Activated T-helper 17 cell treated with anti-CD3 and anti-CD28 coated beads, Interleukin-2, amount 50 U/mL, for 72 hours (primary cell): Measurements from ENCODE around the gene PGAP3. TPM values are rescaled to one million over a fixed set of nuclear protein-coding genes. Genes with fewer than 3 reads are reported as not detected.
"Not testable (repeated sequence)": the region's sequence is repeated elsewhere in the genome, so short reads cannot be mapped to it uniquely, and the experiment has no call there.

Experiments
- ATAC-seq: fragments of 150-1000 bp; cut with Tn5 transposase; replicated peaks from 2 replicates; pipeline ENCODE4 v1.10.0; 2021; ENCODE audit warnings: mild to moderate bottlenecking, moderate library complexity
- H3K27ac Mint-ChIP-seq: one replicate; pipeline ENCODE4 v1.8.0; 2022; ENCODE audit warnings: mixed read lengths
- H3K27me3 Mint-ChIP-seq: one replicate; pipeline ENCODE4 v1.8.0; 2022; ENCODE audit warnings: mixed read lengths
- H3K36me3 Mint-ChIP-seq: one replicate; pipeline ENCODE4 v1.8.0; 2022; ENCODE audit warnings: low read depth, mild to moderate bottlenecking, mixed read lengths
- H3K4me1 Mint-ChIP-seq: one replicate; pipeline ENCODE4 v1.8.0; 2022; ENCODE audit warnings: mixed read lengths
- H3K4me3 Mint-ChIP-seq: one replicate; pipeline ENCODE4 v1.8.0; 2022; ENCODE audit warnings: mild to moderate bottlenecking, mixed read lengths
- H3K9me3 Mint-ChIP-seq: one replicate; pipeline ENCODE4 v1.8.0; 2022; ENCODE audit warnings: mixed read lengths
- total RNA-seq, 2 donors: library from RNA; stranded (reverse); gene quantifications; one replicate each; pipeline ENCODE4 v1.2.3, GENCODE V29; 2022

PGAP3 gene, protein sequence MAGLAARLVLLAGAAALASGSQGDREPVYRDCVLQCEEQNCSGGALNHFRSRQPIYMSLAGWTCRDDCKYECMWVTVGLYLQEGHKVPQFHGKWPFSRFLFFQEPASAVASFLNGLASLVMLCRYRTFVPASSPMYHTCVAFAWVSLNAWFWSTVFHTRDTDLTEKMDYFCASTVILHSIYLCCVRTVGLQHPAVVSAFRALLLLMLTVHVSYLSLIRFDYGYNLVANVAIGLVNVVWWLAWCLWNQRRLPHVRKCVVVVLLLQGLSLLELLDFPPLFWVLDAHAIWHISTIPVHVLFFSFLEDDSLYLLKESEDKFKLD
- 10 to 100 TPM in 1 of 2 donors, 1 to 10 TPM in 1; 5.9 to 14.8 TPM for total RNA-seq

DNA sequence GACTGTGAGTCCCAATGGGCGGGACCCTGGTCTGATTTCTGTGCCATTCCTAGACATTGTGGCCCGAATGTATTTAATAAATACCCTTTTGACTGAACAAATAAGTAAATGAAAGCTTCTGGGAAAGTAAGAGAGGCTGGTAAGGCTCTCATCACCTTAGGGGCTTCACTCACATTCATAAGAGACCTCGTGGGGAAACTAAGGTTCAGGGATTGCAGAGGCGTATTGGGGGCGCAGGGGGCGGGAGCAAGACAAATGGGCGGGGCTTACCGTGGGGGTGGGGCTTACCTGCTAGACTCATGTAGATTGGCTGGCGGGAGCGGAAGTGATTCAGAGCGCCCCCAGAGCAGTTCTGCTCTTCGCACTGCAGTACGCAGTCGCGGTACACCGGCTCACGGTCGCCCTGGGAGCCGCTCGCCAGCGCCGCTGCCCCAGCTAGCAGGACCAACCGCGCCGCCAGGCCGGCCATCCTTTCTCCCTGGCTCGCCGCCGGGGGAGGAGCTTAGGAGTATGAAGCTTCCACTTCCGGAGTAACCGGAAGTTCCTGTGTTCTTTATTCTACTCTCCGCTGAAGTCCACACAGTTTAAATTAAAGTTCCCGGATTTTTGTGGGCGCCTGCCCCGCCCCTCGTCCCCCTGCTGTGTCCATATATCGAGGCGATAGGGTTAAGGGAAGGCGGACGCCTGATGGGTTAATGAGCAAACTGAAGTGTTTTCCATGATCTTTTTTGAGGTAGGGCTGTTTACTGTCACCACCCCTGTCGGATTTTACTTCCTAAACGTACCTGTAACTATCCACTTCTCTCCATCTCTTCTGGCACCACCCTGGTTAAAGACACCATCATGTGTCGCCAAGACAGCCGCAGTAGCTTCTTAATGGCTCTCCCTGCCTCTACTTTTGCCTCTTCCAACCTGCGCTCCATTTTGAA is at the start of gene PGAP3:
Gene PGAP3, minus strand, starts transcription at position 512 of the 929 bp plus-strand sequence. Its CDS starts 43 bp downstream, at position 469.
- peaks cover 13% of the 10 kb centered on the region for H3K36me3 Mint-ChIP-seq
- no peaks in the 10 kb centered on the region for H3K27me3 Mint-ChIP-seq
- peak; percentile 94 for ATAC-seq
- H3K4me3 Mint-ChIP-seq, result peak within 1 kb of the TSS; percentile 100
- H3K9me3 Mint-ChIP-seq, result peaks cover 9% of the 10 kb centered on the region
- H3K4me1 Mint-ChIP-seq, result peaks cover 20% of the 10 kb centered on the region
- H3K27ac Mint-ChIP-seq, result peak within 1 kb of the TSS; percentile 99

DNA sequence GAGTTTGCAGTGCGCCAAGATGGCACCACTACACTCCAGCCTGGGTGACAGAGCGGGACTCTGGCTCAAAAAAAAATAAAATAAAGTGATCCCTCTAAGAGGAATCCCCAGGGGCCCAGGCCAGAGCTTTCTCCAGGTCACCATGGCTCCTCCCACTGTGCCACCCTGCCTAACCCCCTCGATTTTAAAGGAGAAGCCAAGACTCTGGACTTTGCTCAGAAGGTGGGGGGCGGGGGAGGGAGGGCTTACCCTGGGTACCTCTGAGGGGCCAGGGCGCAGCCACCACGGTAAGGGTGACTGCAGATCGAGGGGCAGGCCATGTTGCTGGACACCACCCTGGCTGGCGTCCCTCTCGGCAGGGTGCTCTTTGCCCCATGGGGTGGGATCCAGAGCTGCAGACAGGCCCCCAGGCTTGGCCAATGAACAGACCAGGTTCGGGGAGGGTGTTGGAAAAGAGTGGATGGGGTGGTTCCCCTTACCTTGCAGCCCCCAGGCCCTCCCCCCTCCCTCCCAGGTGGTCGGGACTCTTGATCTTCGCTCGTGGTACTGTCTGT is 49.4 kb upstream of the PGAP3 start:
- no peaks in the 10 kb centered on the region for H3K36me3 Mint-ChIP-seq
- no peaks in the 10 kb centered on the region for H3K9me3 Mint-ChIP-seq
- peaks cover 11% of the 10 kb centered on the region for H3K27me3 Mint-ChIP-seq
- no peak overlapping the region for H3K27ac Mint-ChIP-seq
- no peak for ATAC-seq
- H3K4me1 Mint-ChIP-seq, result peaks cover 5% of the 10 kb centered on the region
- H3K4me3 Mint-ChIP-seq, result no peak overlapping the region

GRCh38 chr17:39736319-39737165 is 48.7 kb upstream of the PGAP3 start:
- Mint-ChIP-seq H3K4me1 (peaks cover 5% of the 10 kb centered on the region), H3K9me3 (no peaks in the 10 kb centered on the region), H3K27ac (no peak overlapping the region), H3K4me3 (no peak overlapping the region), H3K36me3 (no peaks in the 10 kb centered on the region), H3K27me3 (peaks cover 11% of the 10 kb centered on the region)
- ATAC-seq, result no peak

GRCh38 chr17:39735882-39736281 is 48.0 kb upstream of the PGAP3 start:
- Mint-ChIP-seq H3K4me3 (no peak overlapping the region), H3K9me3 (no peaks in the 10 kb centered on the region), H3K27me3 (peaks cover 11% of the 10 kb centered on the region), H3K36me3 (no peaks in the 10 kb centered on the region), H3K27ac (no peak overlapping the region), H3K4me1 (peaks cover 5% of the 10 kb centered on the region)
- no peak for ATAC-seq

DNA sequence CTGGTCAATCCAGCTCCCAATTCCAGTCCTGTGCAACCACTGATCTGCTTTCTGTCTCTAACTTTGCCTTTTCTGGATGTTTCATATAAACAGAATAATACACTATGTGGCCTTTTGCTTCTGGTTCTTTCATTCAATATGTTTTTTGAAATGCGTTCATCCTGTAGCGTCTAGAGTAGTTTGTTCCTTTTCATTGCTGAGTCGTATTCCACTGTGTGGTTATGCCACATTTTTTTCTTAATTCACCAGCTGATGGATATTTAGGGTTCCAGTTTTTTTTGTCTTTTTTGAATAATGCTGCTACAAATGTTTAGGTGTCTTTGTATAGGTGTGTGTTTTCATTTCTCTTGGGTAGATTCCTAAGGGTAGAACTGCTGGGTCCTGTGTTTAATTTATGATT is 44.7 kb upstream of the PGAP3 start:
- no peaks in the 10 kb centered on the region for H3K9me3 Mint-ChIP-seq
- no peak overlapping the region for H3K4me3 Mint-ChIP-seq
- H3K4me1 Mint-ChIP-seq, result peaks cover 8% of the 10 kb centered on the region
- no peak for ATAC-seq
- peaks cover 22% of the 10 kb centered on the region for H3K36me3 Mint-ChIP-seq
- H3K27me3 Mint-ChIP-seq, result peaks cover 4% of the 10 kb centered on the region
- H3K27ac Mint-ChIP-seq, result no peak overlapping the region

GRCh38 chr17:39730095-39730921 is 42.5 kb upstream of the PGAP3 start, which contains the start of gene MIEN1:
TSS of gene MIEN1 (minus strand) at chr17:39730532. CDS start at chr17:39730495, 37 bp downstream.
- peak within 1 kb of the TSS; percentile 89 for H3K27ac Mint-ChIP-seq
- ATAC-seq, result peak; percentile 97
- H3K4me3 Mint-ChIP-seq, result peak within 1 kb of the TSS; percentile 94
- H3K36me3 Mint-ChIP-seq, result peaks cover 30% of the 10 kb centered on the region
- H3K9me3 Mint-ChIP-seq, result no peaks in the 10 kb centered on the region
- H3K4me1 Mint-ChIP-seq, result peaks cover 8% of the 10 kb centered on the region
- no peaks in the 10 kb centered on the region for H3K27me3 Mint-ChIP-seq

DNA sequence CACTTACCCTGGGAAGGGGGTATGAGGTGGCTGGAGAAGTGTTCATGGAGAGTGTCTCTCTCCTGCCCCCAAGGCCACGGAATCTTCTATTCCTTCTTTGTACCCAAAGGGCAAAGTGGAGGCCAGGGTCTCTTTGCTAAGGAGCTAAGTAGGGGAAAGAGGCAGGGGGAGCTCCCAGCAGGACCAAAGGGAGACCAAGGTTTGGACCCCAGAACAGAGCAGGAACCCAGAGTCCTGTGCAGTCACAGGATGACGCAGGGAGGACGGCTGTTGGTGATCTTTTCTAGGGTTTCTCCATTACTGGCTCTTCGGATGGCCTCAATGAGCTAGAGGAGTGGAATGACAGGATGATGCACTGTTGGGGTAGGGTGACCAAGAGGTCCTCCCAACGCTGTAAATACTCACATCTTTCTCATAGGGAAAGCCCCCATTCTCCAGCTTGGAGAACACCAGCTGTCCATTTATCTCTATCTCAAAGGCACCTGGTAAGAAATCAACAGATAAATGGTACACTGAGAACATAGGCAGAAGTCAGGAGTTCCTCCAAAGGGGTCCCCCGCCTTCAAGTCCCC is 41.5 kb upstream of the PGAP3 start:
- Mint-ChIP-seq H3K36me3 (peaks cover 30% of the 10 kb centered on the region), H3K27ac (peak overlapping the region; percentile 89), H3K9me3 (no peaks in the 10 kb centered on the region), H3K4me3 (peak overlapping the region; percentile 94), H3K4me1 (peaks cover 8% of the 10 kb centered on the region), H3K27me3 (no peaks in the 10 kb centered on the region)
- ATAC-seq, result no peak

GRCh38 chr17:39727556-39727955 is 39.7 kb upstream of the PGAP3 start:
- Mint-ChIP-seq H3K27me3 (no peaks in the 10 kb centered on the region), H3K27ac (no peak overlapping the region), H3K4me1 (peaks cover 8% of the 10 kb centered on the region), H3K4me3 (no peak overlapping the region), H3K9me3 (no peaks in the 10 kb centered on the region), H3K36me3 (peaks cover 30% of the 10 kb centered on the region)
- no peak for ATAC-seq

DNA sequence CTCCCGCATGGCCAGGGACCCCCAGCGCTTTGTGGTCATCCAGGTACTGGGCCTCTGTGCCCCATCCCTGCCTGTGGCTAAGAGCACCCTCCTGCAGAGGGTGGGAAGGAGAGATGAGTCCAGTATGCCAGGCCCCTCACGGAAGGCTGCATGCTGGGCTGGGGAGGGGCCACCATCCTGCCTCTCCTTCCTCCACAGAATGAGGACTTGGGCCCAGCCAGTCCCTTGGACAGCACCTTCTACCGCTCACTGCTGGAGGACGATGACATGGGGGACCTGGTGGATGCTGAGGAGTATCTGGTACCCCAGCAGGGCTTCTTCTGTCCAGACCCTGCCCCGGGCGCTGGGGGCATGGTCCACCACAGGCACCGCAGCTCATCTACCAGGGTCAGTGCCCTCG is 38.8 kb upstream of the PGAP3 start:
- Mint-ChIP-seq H3K27ac (no peak overlapping the region), H3K36me3 (peaks cover 30% of the 10 kb centered on the region), H3K4me3 (no peak overlapping the region), H3K27me3 (no peaks in the 10 kb centered on the region), H3K4me1 (peaks cover 8% of the 10 kb centered on the region), H3K9me3 (no peaks in the 10 kb centered on the region)
- ATAC-seq, result no peak

DNA sequence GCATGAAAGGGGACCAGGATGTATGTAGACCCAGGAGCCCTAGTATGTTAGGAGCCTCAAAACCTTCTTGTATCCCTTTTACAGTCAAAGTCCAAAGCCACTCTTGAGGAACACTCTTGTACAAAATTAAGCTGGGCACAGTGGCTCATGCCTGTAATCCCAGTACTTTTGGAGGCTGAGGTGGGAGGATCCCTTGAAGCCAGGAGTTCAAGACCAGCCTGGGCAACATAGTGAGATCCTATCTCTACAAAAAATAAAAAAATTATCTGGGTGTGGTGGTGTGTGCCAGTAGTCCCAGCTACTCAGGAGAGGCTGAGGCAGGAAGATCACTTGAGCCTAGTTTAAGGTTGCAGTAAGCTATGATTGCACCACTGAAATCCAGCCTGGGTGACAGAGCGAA is 38.1 kb upstream of the PGAP3 start:
- H3K4me3 Mint-ChIP-seq, H3K27me3 Mint-ChIP-seq, ATAC-seq, H3K9me3 Mint-ChIP-seq, H3K4me1 Mint-ChIP-seq: not testable (repeated sequence)
- Mint-ChIP-seq H3K36me3 (peaks cover 30% of the 10 kb centered on the region), H3K27ac (peak overlapping the region; percentile 28)

DNA sequence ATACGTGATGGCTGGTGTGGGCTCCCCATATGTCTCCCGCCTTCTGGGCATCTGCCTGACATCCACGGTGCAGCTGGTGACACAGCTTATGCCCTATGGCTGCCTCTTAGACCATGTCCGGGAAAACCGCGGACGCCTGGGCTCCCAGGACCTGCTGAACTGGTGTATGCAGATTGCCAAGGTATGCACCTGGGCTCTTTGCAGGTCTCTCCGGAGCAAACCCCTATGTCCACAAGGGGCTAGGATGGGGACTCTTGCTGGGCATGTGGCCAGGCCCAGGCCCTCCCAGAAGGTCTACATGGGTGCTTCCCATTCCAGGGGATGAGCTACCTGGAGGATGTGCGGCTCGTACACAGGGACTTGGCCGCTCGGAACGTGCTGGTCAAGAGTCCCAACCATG is 36.9 kb upstream of the PGAP3 start:
- Mint-ChIP-seq H3K27ac (no peak overlapping the region), H3K9me3 (no peaks in the 10 kb centered on the region), H3K4me1 (peaks cover 5% of the 10 kb centered on the region), H3K36me3 (peaks cover 26% of the 10 kb centered on the region), H3K4me3 (no peak overlapping the region), H3K27me3 (no peaks in the 10 kb centered on the region)
- no peak for ATAC-seq

DNA sequence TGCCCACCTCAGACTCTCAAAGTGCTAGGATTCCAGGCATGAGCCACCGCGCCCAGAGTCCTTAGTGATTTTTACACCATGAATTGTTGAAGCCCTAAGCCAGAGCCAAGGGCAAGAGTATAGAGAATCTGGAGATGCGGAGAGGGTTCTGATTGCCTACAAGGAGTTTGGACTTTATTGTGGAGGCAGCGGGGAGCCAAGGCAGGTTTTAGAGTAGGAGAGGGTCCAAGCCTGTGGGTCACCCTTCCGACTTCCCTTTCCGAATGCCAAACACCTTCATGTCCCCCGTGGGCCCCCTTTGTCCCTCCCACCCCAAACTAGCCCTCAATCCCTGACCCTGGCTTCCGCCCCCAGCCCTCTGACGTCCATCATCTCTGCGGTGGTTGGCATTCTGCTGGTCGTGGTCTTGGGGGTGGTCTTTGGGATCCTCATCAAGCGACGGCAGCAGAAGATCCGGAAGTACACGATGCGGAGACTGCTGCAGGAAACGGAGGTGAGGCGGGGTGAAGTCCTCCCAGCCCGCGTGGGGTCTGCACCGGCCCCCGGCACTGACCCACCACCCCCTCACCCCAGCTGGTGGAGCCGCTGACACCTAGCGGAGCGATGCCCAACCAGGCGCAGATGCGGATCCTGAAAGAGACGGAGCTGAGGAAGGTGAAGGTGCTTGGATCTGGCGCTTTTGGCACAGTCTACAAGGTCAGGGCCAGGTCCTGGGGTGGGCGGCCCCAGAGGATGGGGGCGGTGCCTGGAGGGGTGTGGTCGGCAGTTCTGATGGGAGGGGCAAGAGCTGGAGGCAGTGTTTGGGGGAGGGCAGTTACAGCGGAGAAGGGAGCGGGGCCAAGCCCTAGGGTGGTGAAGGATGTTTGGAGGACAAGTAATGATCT is 35.4 kb upstream of the PGAP3 start:
- H3K27me3 Mint-ChIP-seq, result no peaks in the 10 kb centered on the region
- H3K4me3 Mint-ChIP-seq, result no peak overlapping the region
- H3K9me3 Mint-ChIP-seq, result no peaks in the 10 kb centered on the region
- peak; percentile 26 for ATAC-seq
- peaks cover 11% of the 10 kb centered on the region for H3K36me3 Mint-ChIP-seq
- no peaks in the 10 kb centered on the region for H3K4me1 Mint-ChIP-seq
- no peak overlapping the region for H3K27ac Mint-ChIP-seq
